Common myeloid progenitor, CD34-positive (primary cell): Measurements from ENCODE around the gene TOR1AIP1.

ENCODE experiments used
- CTCF ChIA-PET: fragments of 350-600 bp; sonication (Branson Sonifier 250); formaldehyde crosslinking; loops from one replicate; lab custom pipeline; 2021; ENCODE audit warnings: antibody characterized with exemption; lab: Charles Lee
- POLR2A ChIA-PET: fragments of 350-600 bp; sonication (Branson Sonifier 250); formaldehyde crosslinking; loops from one replicate; lab custom pipeline; 2021; ENCODE audit warnings: antibody characterized with exemption; lab: Charles Lee
- DNase-seq, 3 donors: peaks; one replicate each; pipeline versions ENCODE4 v3.0.0 to v3.0.0-alpha.2; 2013
- H3K27ac ChIP-seq, 2 experiments: 1 replicate in 1 of 2; 2 replicates in 1 of 2; pipeline ENCODE4 v1.7.0; 2013; ENCODE audit warnings: inconsistent platforms in 2 of 2, low read length in 2 of 2, mild to moderate bottlenecking in 2 of 2, low read depth in 1 of 2, moderate library complexity in 1 of 2; ENCODE audit not compliant: severe bottlenecking in 2 of 2, insufficient read depth in 1 of 2, poor library complexity in 1 of 2
- H3K27me3 ChIP-seq, 5 experiments: replicated peaks in 2 of 5; 1 replicate in 3 of 5; 2 replicates in 2 of 5; pipeline versions ENCODE4 v1.6.1 to v1.7.0; 2013; ENCODE audit warnings: low read length in 4 of 5, mild to moderate bottlenecking in 2 of 5, moderate library complexity in 2 of 5, inconsistent platforms in 1 of 5; ENCODE audit not compliant: insufficient read depth in 5 of 5, control insufficient read depth in 4 of 5
- H3K36me3 ChIP-seq, 4 experiments: 1 replicate in 2 of 4; 2 replicates in 2 of 4; pipeline versions ENCODE4 v1.6.1 to v1.7.0; 2013; ENCODE audit warnings: low read length in 3 of 4, control low read depth in 1 of 4, mild to moderate bottlenecking in 1 of 4; ENCODE audit not compliant: control insufficient read depth in 4 of 4, insufficient read depth in 4 of 4
- H3K4me1 ChIP-seq, 4 experiments: 1 replicate in 3 of 4; 2 replicates in 1 of 4; pipeline versions ENCODE4 v1.6.1 to v1.7.1; 2013; ENCODE audit warnings: low read length in 3 of 4, mild to moderate bottlenecking in 3 of 4, control low read depth in 1 of 4, inconsistent platforms in 1 of 4, moderate library complexity in 1 of 4; ENCODE audit not compliant: control insufficient read depth in 4 of 4, insufficient read depth in 4 of 4; ENCODE audit errors: control extremely low read depth in 1 of 4
- H3K4me3 ChIP-seq, 7 experiments: 1 replicate in 4 of 7; 2 replicates in 3 of 7; pipeline versions ENCODE4 v1.5.1 to v1.7.0; 2013; ENCODE audit warnings: mild to moderate bottlenecking in 7 of 7, low read length in 6 of 7, moderate library complexity in 6 of 7, inconsistent platforms in 2 of 7, low read depth in 2 of 7, control low read depth in 1 of 7; ENCODE audit not compliant: insufficient read depth in 4 of 7, control insufficient read depth in 1 of 7; ENCODE audit errors: extremely low read depth in 1 of 7
- H3K9me3 ChIP-seq, 5 experiments: 1 replicate in 4 of 5; 2 replicates in 1 of 5; pipeline versions ENCODE4 v1.6.1 to v1.7.1; 2013; ENCODE audit warnings: low read length in 4 of 5, mild to moderate bottlenecking in 2 of 5, inconsistent platforms in 1 of 5, low read depth in 1 of 5, moderate library complexity in 1 of 5; ENCODE audit not compliant: control insufficient read depth in 4 of 5, insufficient read depth in 2 of 5; ENCODE audit errors: control extremely low read depth in 1 of 5
- WGBS: methylation state at CpG from one replicate; pipeline ENCODE4 v1.1.5; 2013; ENCODE audit not compliant: insufficient coverage; 5-methylcytosine and 5-hydroxymethylcytosine counted together

TOR1AIP1 gene

DNA sequence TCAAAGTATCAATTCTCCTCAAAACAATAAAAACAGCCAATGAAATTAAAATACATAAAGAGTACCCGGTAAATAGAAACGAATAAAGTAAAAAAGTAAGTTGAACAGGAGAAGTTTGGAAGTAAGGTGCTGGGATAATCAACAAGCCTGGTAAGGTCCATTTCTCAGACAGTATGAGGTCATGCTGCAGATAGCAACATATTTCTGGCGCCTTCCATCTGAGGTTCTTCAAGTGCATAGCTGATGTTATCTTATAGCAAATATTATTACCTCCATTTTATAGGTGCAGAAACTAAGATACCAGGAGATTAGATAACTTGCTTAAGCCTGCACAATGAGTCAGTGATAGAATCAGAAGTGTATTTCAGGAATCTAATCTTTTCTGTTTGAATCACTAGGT lies 48.8 kb downstream of the TOR1AIP1 start:
- no peaks in the 10 kb centered on the region for H3K36me3 ChIP-seq
- DNase-seq: no peak
- no peaks in the 10 kb centered on the region for H3K9me3 ChIP-seq
- WGBS: no CpG with 5 or more reads among the region's 3 CpGs
- no peak overlapping the region for H3K4me3 ChIP-seq
- no peaks in the 10 kb centered on the region for H3K4me1 ChIP-seq
- ChIA-PET CTCF (interaction anchor here (0.8 kb wide), 1 partner anchor 10 kb away, joined by 3 read pairs; no protein-coding TSS in a partner anchor), POLR2A (interaction anchor here (1.0 kb wide), 1 partner anchor 10 kb away, joined by 3 read pairs; no protein-coding TSS in a partner anchor)
- H3K27ac ChIP-seq: no peak overlapping the region
- no peaks in the 10 kb centered on the region for H3K27me3 ChIP-seq

- Histone ChIP-seq H3K4me3 (no peak overlapping the region), H3K27me3 (no peaks in the 10 kb centered on the region), H3K9me3 (no peaks in the 10 kb centered on the region), H3K36me3 (no peaks in the 10 kb centered on the region), H3K27ac (no peak overlapping the region), H3K4me1 (no peaks in the 10 kb centered on the region)
- DNase-seq: no peak
- POLR2A ChIA-PET: no interaction called here
- no CpG with 5 or more reads among the region's 2 CpGs for WGBS
- CTCF ChIA-PET: no interaction called here
Measured at GRCh38 chr1:179933219-179933618, 51.1 kb downstream of the TOR1AIP1 start.

DNA sequence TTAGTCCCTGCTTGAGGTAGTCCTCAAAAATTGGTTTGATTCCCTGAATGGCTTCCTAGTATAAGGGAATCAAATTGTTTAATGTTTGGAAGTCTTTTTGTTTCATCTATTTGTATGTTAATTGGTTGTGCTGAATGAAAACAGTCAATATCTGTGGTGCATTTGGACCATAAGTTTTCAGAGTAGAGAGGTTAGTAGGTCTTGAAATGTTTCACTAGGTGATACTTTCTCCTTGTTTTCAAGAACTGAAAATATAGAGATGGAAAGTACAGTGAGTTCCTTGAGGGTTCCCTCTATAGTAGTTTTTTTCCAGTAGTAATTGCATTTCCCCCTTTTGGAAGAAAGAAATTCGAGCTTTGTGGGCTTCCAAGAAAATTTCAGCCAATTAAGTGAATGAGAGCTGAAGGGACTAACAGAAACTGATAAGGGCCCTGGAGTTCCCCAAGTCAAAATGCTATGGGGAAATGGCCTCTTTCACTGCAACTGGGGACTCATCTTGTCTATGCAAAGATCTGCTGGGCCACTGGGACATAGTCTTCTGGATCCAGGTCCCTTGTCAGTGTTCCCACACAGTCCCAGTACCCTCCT lies 53.9 kb downstream of the TOR1AIP1 start:
- Histone ChIP-seq H3K27me3 (no peaks in the 10 kb centered on the region), H3K4me1 (no peaks in the 10 kb centered on the region), H3K4me3 (no peak overlapping the region), H3K36me3 (no peaks in the 10 kb centered on the region), H3K27ac (no peak overlapping the region), H3K9me3 (no peaks in the 10 kb centered on the region)
- 75% methylated on average over 1 of the region's 1 CpG for WGBS
- DNase-seq: no peak
- ChIA-PET CTCF (interaction anchor here (1.1 to 1.4 kb wide), 2 partner anchors 13 to 16 kb away, joined by 3 to 4 read pairs; no protein-coding TSS in a partner anchor), POLR2A (no interaction called here)

- no peak overlapping the region for H3K4me3 ChIP-seq
- H3K27ac ChIP-seq: no peak overlapping the region
- no peak for DNase-seq
- H3K4me1 ChIP-seq: no peaks in the 10 kb centered on the region
- H3K36me3 ChIP-seq: no peaks in the 10 kb centered on the region
- ChIA-PET CTCF (interaction anchor here (1.1 kb wide), 1 partner anchor 10 kb away, joined by 5 read pairs; no protein-coding TSS in a partner anchor), POLR2A (no interaction called here)
- no peaks in the 10 kb centered on the region for H3K9me3 ChIP-seq
- H3K27me3 ChIP-seq: no peaks in the 10 kb centered on the region
Measured at GRCh38 chr1:179937668-179938254, 55.7 kb downstream of the TOR1AIP1 start.

DNA sequence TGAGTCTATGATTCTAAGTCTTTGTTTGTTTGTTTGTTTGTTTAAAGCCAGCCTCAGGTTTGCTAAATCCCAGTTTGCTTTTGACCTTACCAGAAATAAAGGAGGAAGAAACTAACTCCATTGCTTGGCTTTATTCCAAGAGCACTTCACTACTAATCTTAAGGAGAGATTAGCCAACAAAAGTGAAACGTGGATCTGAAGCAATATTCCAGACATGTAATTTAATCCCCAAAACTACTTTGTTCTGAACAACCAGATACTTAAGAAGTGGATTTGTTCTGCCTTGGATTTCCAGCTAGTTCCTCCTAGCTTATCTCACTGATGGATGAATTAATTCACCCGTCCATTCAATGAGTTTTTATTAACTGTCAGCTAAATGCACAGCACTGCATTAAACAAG lies 56.7 kb downstream of the TOR1AIP1 start:
- POLR2A ChIA-PET: no interaction called here
- 0% methylated on average over 1 of the region's 2 CpGs for WGBS

GRCh38 chr1:179939941-179940340 lies 57.9 kb downstream of the TOR1AIP1 start:
- POLR2A ChIA-PET: no interaction called here
- Histone ChIP-seq H3K9me3 (no peaks in the 10 kb centered on the region), H3K27me3 (no peaks in the 10 kb centered on the region), H3K4me3 (no peak overlapping the region), H3K4me1 (no peaks in the 10 kb centered on the region), H3K36me3 (no peaks in the 10 kb centered on the region), H3K27ac (no peak overlapping the region)
- 100% methylated on average over 1 of the region's 1 CpG for WGBS
- CTCF ChIA-PET: no interaction called here
- no peak for DNase-seq

More for the DNA sequence above, 56.7 kb downstream of the TOR1AIP1 start:
- CTCF ChIA-PET: interaction anchor here (1.0 kb wide), 1 partner anchor 128 kb away, joined by 3 read pairs; no protein-coding TSS in a partner anchor
- no peak overlapping the region for H3K4me3 ChIP-seq
- no peak overlapping the region for H3K27ac ChIP-seq
- H3K4me1 ChIP-seq: no peaks in the 10 kb centered on the region
- H3K36me3 ChIP-seq: no peaks in the 10 kb centered on the region
- DNase-seq: peak in 1 of 3 donors; percentile 4
- no peaks in the 10 kb centered on the region for H3K27me3 ChIP-seq
- no peaks in the 10 kb centered on the region for H3K9me3 ChIP-seq

GRCh38 chr1:179941454-179941853 lies 59.4 kb downstream of the TOR1AIP1 start:
- H3K27me3 ChIP-seq: no peaks in the 10 kb centered on the region
- no peaks in the 10 kb centered on the region for H3K4me1 ChIP-seq
- H3K9me3 ChIP-seq: no peaks in the 10 kb centered on the region
- no peak overlapping the region for H3K4me3 ChIP-seq
- no peaks in the 10 kb centered on the region for H3K36me3 ChIP-seq
- 94% methylated on average over 2 of the region's 2 CpGs for WGBS
- H3K27ac ChIP-seq: no peak overlapping the region
- ChIA-PET CTCF (interaction anchor here (1.2 to 1.3 kb wide), 2 partner anchors 11 to 88 kb away, joined by 3 read pairs; no protein-coding TSS in a partner anchor), POLR2A (interaction anchor here (0.6 to 1.0 kb wide), 3 partner anchors 10 to 128 kb away, joined by 3 to 4 read pairs (median 3); no protein-coding TSS in a partner anchor)
- no peak for DNase-seq
